Measurements from ENCODE around the gene LRRC8D.

- TF ChIP-seq CTCF (IDR thresholded peaks at IDR 0.05; ENCODE audit: insufficient read depth, low read length, poor library complexity, severe bottlenecking) (no peak), EZH2phosphoT487 (conservative IDR thresholded peaks at IDR 0.05; ENCODE audit: low read length) (no peak)
Observed at GRCh38 chr1:89889323-89889615, 68.4 kb downstream of the LRRC8D start.

All from SU-DHL-6 (cell line).